GM23338 (cell line): ENCODE data around the gene GREB1L.

Experiments
- CREB1 ChIP-seq: fragments of 250-450 bp; sonication (Bioruptor Pico); IDR thresholded peaks from 2 replicates; pipeline ENCODE4 v1.5.0; 2020; ENCODE audit warnings: low read depth, mild to moderate bottlenecking, moderate library complexity
- EZH2 ChIP-seq: fragments of 200-600 bp; sonication (generic); IDR thresholded peaks from one replicate; pipeline ENCODE4 v1.8.0; 2017; ENCODE audit warnings: antibody characterized with exemption, mild to moderate bottlenecking, low read depth; ENCODE audit not compliant: unreplicated experiment
- POLR2AphosphoS5 ChIP-seq: IDR thresholded peaks from 2 replicates; pipeline ENCODE4 v1.6.1; 2016; ENCODE audit warnings: antibody characterized with exemption, low read depth
- TF ChIP-seq, protein P1 (sequence below), 2 experiments: fragments of 200-600 bp in 1 of 2; sonication (generic) in 1 of 2; conservative IDR thresholded peaks; 2 replicates each; pipeline versions ENCODE4 v1.5.1 to v1.6.1; 2016 to 2017; ENCODE audit warnings: antibody characterized with exemption in 2 of 2, low read depth in 2 of 2, mild to moderate bottlenecking in 2 of 2, moderate library complexity in 1 of 2
- TF ChIP-seq, protein P2 (sequence below): IDR thresholded peaks from one replicate; pipeline ENCODE4 v1.6.1; 2018; ENCODE audit warnings: antibody characterized with exemption; ENCODE audit not compliant: unreplicated experiment

DNA sequence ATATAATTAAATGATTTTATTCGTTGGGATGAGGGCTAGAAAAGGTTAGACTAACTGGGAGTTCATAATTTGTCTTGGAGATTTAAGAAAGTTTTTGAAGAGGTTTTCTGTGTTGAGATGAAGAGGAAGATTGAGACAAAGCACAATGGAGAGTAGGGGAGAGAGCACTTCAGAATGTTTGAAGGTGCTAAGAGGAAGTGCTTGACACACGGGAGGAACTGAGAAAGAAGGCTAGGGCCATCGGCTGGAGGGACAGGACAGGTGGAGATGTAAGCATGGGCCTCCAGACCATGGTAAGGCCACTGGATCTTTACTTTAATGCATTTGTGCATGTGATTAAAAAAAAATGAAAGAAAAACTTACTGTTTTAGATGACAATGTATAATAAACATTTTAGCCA lies 31.5 kb downstream of the GREB1L start:
- TF ChIP-seq POLR2AphosphoS5 (no peak), EZH2 (no peak), CREB1 (CRISPR knock-in tag) (no peak)
- TF ChIP-seq, protein P1, sequence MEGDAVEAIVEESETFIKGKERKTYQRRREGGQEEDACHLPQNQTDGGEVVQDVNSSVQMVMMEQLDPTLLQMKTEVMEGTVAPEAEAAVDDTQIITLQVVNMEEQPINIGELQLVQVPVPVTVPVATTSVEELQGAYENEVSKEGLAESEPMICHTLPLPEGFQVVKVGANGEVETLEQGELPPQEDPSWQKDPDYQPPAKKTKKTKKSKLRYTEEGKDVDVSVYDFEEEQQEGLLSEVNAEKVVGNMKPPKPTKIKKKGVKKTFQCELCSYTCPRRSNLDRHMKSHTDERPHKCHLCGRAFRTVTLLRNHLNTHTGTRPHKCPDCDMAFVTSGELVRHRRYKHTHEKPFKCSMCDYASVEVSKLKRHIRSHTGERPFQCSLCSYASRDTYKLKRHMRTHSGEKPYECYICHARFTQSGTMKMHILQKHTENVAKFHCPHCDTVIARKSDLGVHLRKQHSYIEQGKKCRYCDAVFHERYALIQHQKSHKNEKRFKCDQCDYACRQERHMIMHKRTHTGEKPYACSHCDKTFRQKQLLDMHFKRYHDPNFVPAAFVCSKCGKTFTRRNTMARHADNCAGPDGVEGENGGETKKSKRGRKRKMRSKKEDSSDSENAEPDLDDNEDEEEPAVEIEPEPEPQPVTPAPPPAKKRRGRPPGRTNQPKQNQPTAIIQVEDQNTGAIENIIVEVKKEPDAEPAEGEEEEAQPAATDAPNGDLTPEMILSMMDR (conservative IDR thresholded peaks at IDR 0.05; ENCODE audit: low read depth in 2 of 2), result no peak
- TF ChIP-seq, protein P2, sequence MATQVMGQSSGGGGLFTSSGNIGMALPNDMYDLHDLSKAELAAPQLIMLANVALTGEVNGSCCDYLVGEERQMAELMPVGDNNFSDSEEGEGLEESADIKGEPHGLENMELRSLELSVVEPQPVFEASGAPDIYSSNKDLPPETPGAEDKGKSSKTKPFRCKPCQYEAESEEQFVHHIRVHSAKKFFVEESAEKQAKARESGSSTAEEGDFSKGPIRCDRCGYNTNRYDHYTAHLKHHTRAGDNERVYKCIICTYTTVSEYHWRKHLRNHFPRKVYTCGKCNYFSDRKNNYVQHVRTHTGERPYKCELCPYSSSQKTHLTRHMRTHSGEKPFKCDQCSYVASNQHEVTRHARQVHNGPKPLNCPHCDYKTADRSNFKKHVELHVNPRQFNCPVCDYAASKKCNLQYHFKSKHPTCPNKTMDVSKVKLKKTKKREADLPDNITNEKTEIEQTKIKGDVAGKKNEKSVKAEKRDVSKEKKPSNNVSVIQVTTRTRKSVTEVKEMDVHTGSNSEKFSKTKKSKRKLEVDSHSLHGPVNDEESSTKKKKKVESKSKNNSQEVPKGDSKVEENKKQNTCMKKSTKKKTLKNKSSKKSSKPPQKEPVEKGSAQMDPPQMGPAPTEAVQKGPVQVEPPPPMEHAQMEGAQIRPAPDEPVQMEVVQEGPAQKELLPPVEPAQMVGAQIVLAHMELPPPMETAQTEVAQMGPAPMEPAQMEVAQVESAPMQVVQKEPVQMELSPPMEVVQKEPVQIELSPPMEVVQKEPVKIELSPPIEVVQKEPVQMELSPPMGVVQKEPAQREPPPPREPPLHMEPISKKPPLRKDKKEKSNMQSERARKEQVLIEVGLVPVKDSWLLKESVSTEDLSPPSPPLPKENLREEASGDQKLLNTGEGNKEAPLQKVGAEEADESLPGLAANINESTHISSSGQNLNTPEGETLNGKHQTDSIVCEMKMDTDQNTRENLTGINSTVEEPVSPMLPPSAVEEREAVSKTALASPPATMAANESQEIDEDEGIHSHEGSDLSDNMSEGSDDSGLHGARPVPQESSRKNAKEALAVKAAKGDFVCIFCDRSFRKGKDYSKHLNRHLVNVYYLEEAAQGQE, result no peak
